Adrenal gland (tissue), 12 donors: Measurements from ENCODE around the gene POLG2. TPM values are rescaled to one million over a fixed set of nuclear protein-coding genes. Genes with fewer than 3 reads are reported as not detected.

Source experiments
- DNase-seq, 7 donors: peaks; one replicate each; pipeline ENCODE4 v3.0.0-alpha.2; 2019 to 2020
- H3K27ac ChIP-seq, 5 donors: fragments of 200-600 bp; sonication (generic) in 4 of 5; 1 replicate in 3 of 5; 2 replicates in 2 of 5; pipeline versions ENCODE4 v1.5.1 to v1.8.0; 2016 to 2020; ENCODE audit warnings: mild to moderate bottlenecking in 1 of 5
- H3K27me3 ChIP-seq: fragments of 200-600 bp; 2 replicates; pipeline ENCODE4 v1.8.0; 2021
- H3K36me3 ChIP-seq, 2 donors: fragments of 200-600 bp; replicated peaks in 1 of 2; 1 replicate in 1 of 2; 2 replicates in 1 of 2; pipeline versions ENCODE4 v1.5.1 to v1.8.0; 2018 to 2022
- H3K4me1 ChIP-seq, 2 donors: fragments of 200-600 bp; replicated peaks in 1 of 2; 1 replicate in 1 of 2; 2 replicates in 1 of 2; pipeline versions ENCODE4 v1.5.1 to v1.8.0; 2018 to 2021
- H3K4me3 ChIP-seq, 4 donors: fragments of 200-600 bp; sonication (generic) in 3 of 4; one replicate each; pipeline ENCODE4 v1.5.1; 2016 to 2018
- H3K9me3 ChIP-seq, 3 donors: fragments of 200-600 bp; sonication (generic) in 1 of 3; replicated peaks in 1 of 3; 1 replicate in 2 of 3; 2 replicates in 1 of 3; pipeline versions ENCODE4 v1.5.1 to v1.8.0; 2016 to 2021
- CTCF ChIP-seq, 6 experiments: fragments of 450-650 bp in 4 of 6; fragments of 200-600 bp in 2 of 6; sonication (generic) in 1 of 6; IDR thresholded peaks; 1 replicate in 5 of 6; 2 replicates in 1 of 6; pipeline versions ENCODE4 v1.5.1 to v1.8.0; 2016 to 2021; ENCODE audit warnings: antibody characterized with exemption in 6 of 6, mild to moderate bottlenecking in 2 of 6, moderate library complexity in 1 of 6
- POLR2A ChIP-seq, 2 donors: fragments of 450-650 bp; IDR thresholded peaks; one replicate each; pipeline ENCODE4 v1.6.1; 2017; ENCODE audit warnings: antibody characterized with exemption in 2 of 2, mild to moderate bottlenecking in 2 of 2, moderate library complexity in 1 of 2
- WGBS, 4 donors: extraction: QIAGEN DNeasy Blood & Tissue Kit in 2 of 4; methylation state at CpG; one replicate each; pipeline versions ENCODE4 v1.1.5 to v1.1.7; 2013 to 2017; 5-methylcytosine and 5-hydroxymethylcytosine counted together
- intact Hi-C, 2 donors: fragments of 100-400 bp; cut with DNase I; formaldehyde crosslinking; loops; one replicate each; pipeline versions ENCODE4 v1.14.1 to v1.15.0; 2022 to 2023
- polyA plus RNA-seq, 3 donors: library from polyadenylated mRNA; stranded (reverse); fragments of 200-250 nt in 2 of 3; fragments of 350-450 nt in 1 of 3; fragmentation: Illumina TruSeq in 1 of 3; extraction: RNeasy Lipid Tissue Mini Kit (QIAGEN cat#74804) in 1 of 3; gene quantifications; one replicate each; pipeline ENCODE4 v1.2.3, GENCODE V29; 2013 to 2014
- total RNA-seq, 9 donors: library from RNA; depleted of rRNA in 4 of 9; stranded (reverse); fragments of >200 nt in 4 of 9; fragments of 120-200 nt in 1 of 9; fragmentation: NEBNext Ultra II Directional in 1 of 9; extraction: Animal tissue kit (Norgen Biotek cat#: 25700) in 1 of 9; gene quantifications; one replicate each; pipeline versions ENCODE4 v1.1.0 to v1.2.4, GENCODE V29; 2013 to 2023
- donor health status: healthy with polysubstance abuse.
- donor health status: Bipolar disorder and iron deficiency.
- donor health status: DM: yes; HTN: yes; CAD: no.
- donor health status: DM: no; HTN: no; CAD: no.
- donor health status: DM: no; HTN: no; CAD: no.
- donor health status: DM: yes; HTN: yes; CAD: no.

The POLG2 gene
- total and polyA plus RNA-seq, 12 donors = 3.1 to 28.7 (median 11.1) TPM

GRCh38 chr17:64503341-64503740 lies 6.5 kb upstream of the POLG2 start:
- H3K36me3 ChIP-seq = peaks cover 0 to 62% of the 10 kb centered on the region in 2 donors
- peaks cover 40 to 70% of the 10 kb centered on the region in 2 donors for H3K4me1 ChIP-seq
- H3K27me3 ChIP-seq = no peaks in the 10 kb centered on the region
- H3K27ac ChIP-seq = peak overlapping the region in 3 of 5 donors; percentile 24 to 100 (median 53)
- intact Hi-C loops = no loop called here
- DNase-seq = no peak
- WGBS, 4 donors = 54 to 68% (median 60%) methylated on average over 5 of the region's 5 CpGs
- peak overlapping the region in 1 of 4 donors; percentile 90 for H3K4me3 ChIP-seq
- no peak for TF ChIP-seq CTCF (IDR thresholded peaks at IDR 0.05)
- TF ChIP-seq POLR2A (IDR thresholded peaks at IDR 0.05) = no peak
- no peaks in the 10 kb centered on the region for H3K9me3 ChIP-seq

- TF ChIP-seq POLR2A (IDR thresholded peaks at IDR 0.05) (no peak), CTCF (IDR thresholded peaks at IDR 0.05) (no peak)
- intact Hi-C loops = no loop called here
These were observed 6.0 kb upstream of the POLG2 start for GRCh38 chr17:64502809-64503208.

GRCh38 chr17:64502021-64502420 lies 5.2 kb upstream of the POLG2 start:
- H3K9me3 ChIP-seq = no peaks in the 10 kb centered on the region
- TF ChIP-seq POLR2A (IDR thresholded peaks at IDR 0.05) = no peak
- TF ChIP-seq CTCF (IDR thresholded peaks at IDR 0.05) = no peak
- DNase-seq = no peak
- 48 to 58% (median 51%) methylated on average over 3 of the region's 3 CpGs for WGBS, 4 donors
- no peak overlapping the region for H3K4me3 ChIP-seq
- intact Hi-C loops = no loop called here
- peak overlapping the region in 2 of 5 donors; percentile 54 to 100 for H3K27ac ChIP-seq
- no peaks in the 10 kb centered on the region for H3K27me3 ChIP-seq
- H3K36me3 ChIP-seq = peaks cover 0 to 72% of the 10 kb centered on the region in 2 donors
- H3K4me1 ChIP-seq = peaks cover 43 to 76% of the 10 kb centered on the region in 2 donors

More at GRCh38 chr17:64502809-64503208, 6.0 kb upstream of the POLG2 start:
- WGBS, 4 donors = 61 to 75% (median 66%) methylated on average over 2 of the region's 2 CpGs
- H3K4me3 ChIP-seq = no peak overlapping the region
- no peaks in the 10 kb centered on the region for H3K9me3 ChIP-seq
- H3K4me1 ChIP-seq = peaks cover 40 to 69% of the 10 kb centered on the region in 2 donors
- peak overlapping the region in 3 of 5 donors; percentile 24 to 100 (median 53) for H3K27ac ChIP-seq
- no peaks in the 10 kb centered on the region for H3K27me3 ChIP-seq
- DNase-seq = no peak
- peaks cover 0 to 67% of the 10 kb centered on the region in 2 donors for H3K36me3 ChIP-seq

DNA sequence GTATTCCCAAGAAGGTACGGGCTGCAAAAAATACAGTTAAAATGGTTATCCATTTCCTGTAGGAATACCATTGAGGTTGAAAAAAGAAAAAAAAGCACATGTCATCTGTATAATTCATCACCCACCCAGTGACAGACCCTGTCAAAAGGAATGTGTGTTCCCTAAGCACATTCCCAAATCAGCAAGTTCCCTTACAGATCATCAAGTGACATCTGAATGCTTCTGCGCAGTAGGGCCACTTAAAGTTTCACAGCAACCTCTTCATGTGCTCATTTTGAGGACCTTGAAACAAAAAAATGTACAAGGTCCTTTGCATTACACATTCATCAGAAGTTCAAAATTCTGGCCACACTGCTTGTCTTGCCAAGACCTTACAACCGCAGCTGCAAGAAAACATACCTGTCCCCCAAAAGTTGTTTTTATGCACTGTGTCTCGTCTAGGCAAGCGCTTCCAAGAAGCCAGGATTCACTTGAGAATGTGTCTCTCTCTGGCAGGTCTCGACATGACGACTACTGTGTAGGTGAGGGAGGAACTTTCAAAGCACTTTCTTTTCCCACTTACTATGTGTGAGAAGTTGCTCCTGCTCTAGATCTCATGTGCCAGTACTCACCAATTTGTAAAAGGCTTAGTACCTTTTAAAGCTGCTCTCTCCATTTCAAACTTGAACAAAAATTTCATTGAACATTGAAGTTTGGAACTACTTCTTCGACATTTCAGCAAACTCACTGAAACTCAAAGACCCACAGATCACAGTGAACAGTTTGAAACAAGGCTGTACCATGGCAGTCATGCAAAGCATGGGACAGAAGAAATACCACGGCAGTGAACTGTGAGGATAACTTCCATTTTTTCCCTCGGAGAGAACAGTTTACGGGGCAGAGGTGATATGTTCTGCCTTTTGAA lies 4.3 kb upstream of the POLG2 start:
- Histone ChIP-seq H3K36me3 (peaks cover 0 to 72% of the 10 kb centered on the region in 2 donors), H3K9me3 (no peaks in the 10 kb centered on the region), H3K27me3 (no peaks in the 10 kb centered on the region), H3K4me1 (peaks cover 43 to 76% of the 10 kb centered on the region in 2 donors), H3K4me3 (no peak overlapping the region), H3K27ac (peak overlapping the region in 2 of 5 donors; percentile 54 to 100)
- 53 to 67% (median 57%) methylated on average over 11 of the region's 11 CpGs for WGBS, 4 donors
- intact Hi-C loops = no loop called here
- peak in 1 of 7 donors; percentile 21 for DNase-seq
- TF ChIP-seq POLR2A (IDR thresholded peaks at IDR 0.05) (no peak), CTCF (IDR thresholded peaks at IDR 0.05) (no peak)
